Measurements from ENCODE around the gene SV2C.

The SV2C gene

DNA sequence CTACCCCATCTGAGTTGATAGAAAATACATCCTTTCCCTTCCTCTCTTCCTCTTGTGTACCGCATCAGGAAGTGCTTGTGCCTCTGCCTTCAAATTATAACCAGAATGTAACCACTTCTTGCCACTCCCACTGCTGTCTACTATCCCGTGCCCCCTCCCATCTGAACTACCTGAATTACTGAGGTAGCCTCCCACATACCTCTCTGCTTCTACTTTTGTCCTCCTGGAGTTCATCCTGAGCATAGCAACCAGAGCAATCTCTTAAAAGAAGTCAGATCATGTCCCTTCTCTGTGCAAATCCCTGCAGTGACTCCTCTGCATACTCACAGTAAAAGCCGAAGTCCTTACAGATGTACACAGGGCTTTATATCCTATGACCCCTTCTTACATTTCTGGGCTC, 23.0 kb downstream of the SV2C start:
- no peak overlapping the region for H3K27ac ChIP-seq
- TF ChIP-seq ZFX (IDR thresholded peaks at IDR 0.05) (no peak), CTCF (conservative IDR thresholded peaks at IDR 0.05) (no peak)

- TF ChIP-seq ZFX (IDR thresholded peaks at IDR 0.05) (no peak), CTCF (conservative IDR thresholded peaks at IDR 0.05) (no peak)
- no peak overlapping the region for H3K27ac ChIP-seq
Observed at GRCh38 chr5:76111477-76112174, 28.4 kb downstream of the SV2C start.

DNA sequence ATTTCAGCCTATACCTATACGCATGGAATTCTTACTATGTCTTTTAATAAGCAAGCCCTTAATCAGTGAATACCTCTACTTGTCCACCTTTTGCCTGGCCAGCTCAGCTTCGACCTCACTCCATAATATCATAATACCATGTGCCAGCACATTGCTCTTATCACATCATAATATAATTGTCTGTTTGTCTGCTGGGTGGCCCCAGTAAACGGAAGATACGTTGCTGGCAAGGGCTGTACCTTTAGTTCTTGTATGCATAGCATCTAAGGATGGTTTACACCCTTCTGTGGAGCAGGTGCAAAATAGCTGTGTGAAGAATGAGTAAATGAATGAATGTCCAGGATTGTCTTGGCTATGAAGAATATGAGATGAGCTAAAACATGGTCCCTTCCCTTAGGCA, 29.9 kb downstream of the SV2C start:
- TF ChIP-seq CTCF (conservative IDR thresholded peaks at IDR 0.05) (no peak), ZFX (IDR thresholded peaks at IDR 0.05) (no peak)
- no peak overlapping the region for H3K27ac ChIP-seq

DNA sequence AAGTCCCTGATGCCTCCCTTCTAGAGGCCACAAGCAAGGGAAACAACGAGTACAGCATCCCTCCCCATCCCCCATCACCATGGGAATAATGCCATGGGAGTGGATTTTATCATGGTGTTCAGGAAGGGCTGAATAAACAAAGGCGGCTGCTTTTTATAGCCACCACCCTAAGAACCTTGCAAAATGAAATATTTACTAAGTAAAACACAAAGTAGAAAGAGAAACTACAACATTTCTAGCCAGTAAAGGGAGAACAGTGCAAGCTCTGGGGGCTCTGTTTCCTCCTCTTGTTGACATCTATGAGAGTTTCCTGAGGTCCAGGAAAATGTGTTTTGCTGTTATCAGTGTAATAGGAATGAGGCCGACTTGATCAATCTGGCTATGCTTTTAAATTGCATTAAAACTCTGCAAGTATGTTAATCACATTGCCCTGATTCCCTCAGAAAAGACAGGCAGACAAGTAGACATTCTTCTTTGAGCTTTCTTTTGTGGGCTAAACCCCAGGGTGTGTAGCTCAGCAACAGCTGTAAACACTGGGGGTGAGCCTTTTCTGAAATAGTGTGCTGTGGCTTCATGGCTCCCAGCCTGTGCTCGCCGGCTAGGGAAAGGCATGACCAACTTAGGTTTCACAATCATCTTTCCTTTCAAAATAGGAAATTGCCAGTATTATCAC, 31.1 kb downstream of the SV2C start:
- no peak overlapping the region for H3K27ac ChIP-seq
- TF ChIP-seq CTCF (conservative IDR thresholded peaks at IDR 0.05): no peak
- no peak for TF ChIP-seq ZFX (IDR thresholded peaks at IDR 0.05)

DNA sequence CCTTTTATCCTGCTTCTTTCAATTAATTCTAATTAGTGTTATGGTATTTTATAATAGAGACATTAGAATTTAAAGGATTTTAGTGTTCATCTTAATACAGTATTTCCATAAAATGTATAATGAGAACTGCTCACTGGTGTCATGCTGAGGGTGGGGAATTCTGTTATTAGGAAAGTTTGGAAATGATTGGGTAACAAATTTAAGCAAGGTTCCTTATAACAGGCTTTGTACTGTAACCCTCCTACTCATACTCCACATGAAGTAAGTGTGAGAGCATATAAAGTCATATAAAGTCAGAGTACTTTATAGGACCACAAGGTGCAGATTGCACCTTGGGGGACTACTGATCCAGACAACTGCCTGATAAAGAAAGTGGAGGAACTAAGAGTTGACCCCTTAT, 42.2 kb downstream of the SV2C start:
- H3K27ac ChIP-seq: no peak overlapping the region
- TF ChIP-seq ZFX (IDR thresholded peaks at IDR 0.05) (no peak), CTCF (conservative IDR thresholded peaks at IDR 0.05) (no peak)

DNA sequence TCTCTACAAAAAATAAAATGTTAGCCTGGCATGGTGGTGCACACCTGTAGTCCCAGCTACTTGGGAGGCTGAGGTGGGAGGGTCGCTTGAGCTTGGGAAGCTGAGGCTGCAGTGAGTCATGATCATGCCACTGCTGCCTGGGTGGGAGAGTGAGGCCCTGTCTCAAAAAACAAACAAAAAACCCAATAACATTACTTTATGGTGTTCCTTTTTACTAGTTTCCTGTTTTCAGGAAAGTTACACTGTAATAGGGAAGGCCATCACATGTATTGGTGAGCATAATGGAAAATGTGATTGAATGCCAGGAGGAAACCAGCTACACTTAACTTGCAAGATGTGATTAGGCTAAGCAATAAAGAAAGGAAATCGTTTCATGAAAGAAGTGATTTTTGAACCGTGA, 42.7 kb downstream of the SV2C start:
- TF ChIP-seq CTCF (conservative IDR thresholded peaks at IDR 0.05): no peak
- TF ChIP-seq ZFX (IDR thresholded peaks at IDR 0.05): no peak
- H3K27ac ChIP-seq: no peak overlapping the region

DNA sequence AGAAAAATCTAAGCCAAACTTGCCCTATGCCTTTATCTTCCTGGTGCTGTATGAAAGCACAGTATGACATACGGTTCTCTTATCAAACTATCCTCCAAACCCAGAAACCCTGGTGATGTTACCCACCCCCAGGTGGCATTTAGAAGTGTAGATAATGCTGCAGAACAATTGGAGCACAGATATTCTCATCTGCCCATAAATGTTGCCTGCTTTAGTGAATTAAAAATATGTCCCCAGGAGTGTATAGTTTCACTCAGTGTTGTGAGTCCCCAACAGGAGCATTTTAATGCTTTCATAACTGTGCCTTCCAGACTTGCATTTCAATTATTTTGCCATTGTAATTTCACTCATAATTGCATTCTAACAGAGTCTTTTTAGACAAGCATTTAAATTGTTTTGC, 50.8 kb downstream of the SV2C start:
- H3K27ac ChIP-seq: no peak overlapping the region
- no peak for TF ChIP-seq ZFX (IDR thresholded peaks at IDR 0.05)
- TF ChIP-seq CTCF (conservative IDR thresholded peaks at IDR 0.05): no peak
